Thyroid gland (tissue), 4 donors: ENCODE measurements around the gene CREB5. TPM values are rescaled to one million over a fixed set of nuclear protein-coding genes. Genes with fewer than 3 reads are reported as not detected.

ENCODE experiments used
- DNase-seq, 2 donors: peaks; one replicate each; pipeline ENCODE4 v3.0.0-alpha.2; 2019
- H3K27ac ChIP-seq, 3 donors: fragments of 200-600 bp; sonication (generic); 1 replicate in 2 of 3; 2 replicates in 1 of 3; pipeline ENCODE4 v1.5.1; 2016 to 2019; ENCODE audit warnings: mild to moderate bottlenecking in 1 of 3, moderate library complexity in 1 of 3
- H3K27me3 ChIP-seq: fragments of 200-600 bp; sonication (generic); one replicate; pipeline ENCODE4 v1.5.1; 2019
- H3K36me3 ChIP-seq, 2 donors: fragments of 200-600 bp; sonication (generic); one replicate each; pipeline ENCODE4 v1.5.1; 2016 to 2019
- H3K4me1 ChIP-seq, 2 donors: fragments of 200-600 bp; sonication (generic); one replicate each; pipeline ENCODE4 v1.5.1; 2017 to 2019
- H3K4me3 ChIP-seq, 3 donors: fragments of 200-600 bp; sonication (generic); replicated peaks in 1 of 3; 1 replicate in 2 of 3; 2 replicates in 1 of 3; pipeline ENCODE4 v1.5.1; 2016; ENCODE audit warnings: mild to moderate bottlenecking in 1 of 3
- H3K9me3 ChIP-seq: fragments of 200-600 bp; sonication (generic); one replicate; pipeline ENCODE4 v1.5.1; 2017
- POLR2A ChIP-seq, 2 donors: fragments of 450-650 bp; IDR thresholded peaks; one replicate each; pipeline ENCODE4 v1.6.1; 2017; ENCODE audit warnings: antibody characterized with exemption in 2 of 2, mild to moderate bottlenecking in 2 of 2, moderate library complexity in 1 of 2
- WGBS, 2 donors: methylation state at CpG; one replicate each; pipeline ENCODE4 v1.1.5; 2017; 5-methylcytosine and 5-hydroxymethylcytosine counted together
- intact Hi-C: fragments of 100-400 bp; cut with DNase I; formaldehyde crosslinking; loops from one replicate; pipeline ENCODE4 v1.15.1; 2023
- total RNA-seq, 4 donors: library from RNA; depleted of rRNA; stranded (reverse); fragments of >200 nt; gene quantifications; one replicate each; pipeline ENCODE4 v1.2.3, GENCODE V29; 2016
- TF ChIP-seq, protein P1 (sequence below), 6 experiments: fragments of 200-600 bp in 3 of 6; fragments of 450-650 bp in 3 of 6; sonication (generic) in 3 of 6; IDR thresholded peaks; one replicate each; pipeline ENCODE4 v1.5.1; 2016 to 2019; ENCODE audit warnings: antibody characterized with exemption in 6 of 6, mild to moderate bottlenecking in 2 of 6, inconsistent platforms in 1 of 6, moderate library complexity in 1 of 6

Gene CREB5
- total RNA-seq, 4 donors from 2014 or later, result 2.5 to 13.6 (median 6.5) TPM

DNA sequence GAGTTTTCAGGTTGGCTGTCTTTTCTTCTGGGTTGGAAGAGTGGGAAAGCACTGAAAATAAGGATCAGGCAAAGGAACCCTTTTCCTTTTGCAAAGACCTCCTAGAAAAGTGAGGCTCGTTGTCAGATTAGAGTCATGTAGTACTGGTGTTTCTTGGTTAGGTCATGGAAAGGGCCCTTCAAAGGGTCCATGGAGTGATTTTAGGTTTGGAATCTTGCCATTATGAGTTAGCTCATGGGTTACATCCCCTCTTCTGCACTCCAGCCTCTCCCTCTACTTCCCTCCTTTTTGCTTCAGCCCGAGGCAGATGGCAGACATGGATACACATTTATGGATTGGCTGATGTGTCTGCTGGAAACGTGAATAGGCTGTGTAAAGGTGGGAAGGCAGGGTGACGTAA, 47.0 kb downstream of the CREB5 start:
- no peak overlapping the region for H3K27ac ChIP-seq
- no peaks in the 10 kb centered on the region for H3K9me3 ChIP-seq
- H3K4me3 ChIP-seq, result no peak overlapping the region
- intact Hi-C loops, result no loop called here
- 87 to 91% methylated on average over 4 of the region's 4 CpGs for WGBS, 2 donors
- TF ChIP-seq, protein P1, sequence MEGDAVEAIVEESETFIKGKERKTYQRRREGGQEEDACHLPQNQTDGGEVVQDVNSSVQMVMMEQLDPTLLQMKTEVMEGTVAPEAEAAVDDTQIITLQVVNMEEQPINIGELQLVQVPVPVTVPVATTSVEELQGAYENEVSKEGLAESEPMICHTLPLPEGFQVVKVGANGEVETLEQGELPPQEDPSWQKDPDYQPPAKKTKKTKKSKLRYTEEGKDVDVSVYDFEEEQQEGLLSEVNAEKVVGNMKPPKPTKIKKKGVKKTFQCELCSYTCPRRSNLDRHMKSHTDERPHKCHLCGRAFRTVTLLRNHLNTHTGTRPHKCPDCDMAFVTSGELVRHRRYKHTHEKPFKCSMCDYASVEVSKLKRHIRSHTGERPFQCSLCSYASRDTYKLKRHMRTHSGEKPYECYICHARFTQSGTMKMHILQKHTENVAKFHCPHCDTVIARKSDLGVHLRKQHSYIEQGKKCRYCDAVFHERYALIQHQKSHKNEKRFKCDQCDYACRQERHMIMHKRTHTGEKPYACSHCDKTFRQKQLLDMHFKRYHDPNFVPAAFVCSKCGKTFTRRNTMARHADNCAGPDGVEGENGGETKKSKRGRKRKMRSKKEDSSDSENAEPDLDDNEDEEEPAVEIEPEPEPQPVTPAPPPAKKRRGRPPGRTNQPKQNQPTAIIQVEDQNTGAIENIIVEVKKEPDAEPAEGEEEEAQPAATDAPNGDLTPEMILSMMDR (IDR thresholded peaks at IDR 0.05), result no peak
- TF ChIP-seq POLR2A (IDR thresholded peaks at IDR 0.05), result no peak
- H3K36me3 ChIP-seq, result no peaks in the 10 kb centered on the region
- DNase-seq, result no peak
- no peaks in the 10 kb centered on the region for H3K27me3 ChIP-seq
- no peaks in the 10 kb centered on the region for H3K4me1 ChIP-seq

DNA sequence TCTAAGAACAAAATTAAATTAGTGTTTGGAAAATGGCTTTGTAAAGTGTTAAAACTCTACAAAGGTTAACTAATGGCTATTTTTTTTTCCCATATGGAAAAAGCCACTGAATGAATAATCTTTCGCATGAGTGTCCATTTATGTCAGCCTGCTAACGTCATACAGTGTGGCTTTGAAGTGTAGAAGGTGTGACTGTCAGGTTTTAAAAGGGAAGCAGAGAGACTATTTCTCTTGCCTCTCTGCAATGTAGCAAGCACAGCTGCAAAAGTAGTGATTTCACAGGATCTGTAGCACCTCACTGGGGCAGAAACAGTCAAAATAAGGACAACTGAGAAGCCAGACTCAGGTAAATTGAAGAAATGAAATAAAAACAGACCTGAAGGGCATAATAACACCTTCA, 53.4 kb downstream of the CREB5 start:
- H3K36me3 ChIP-seq, result no peaks in the 10 kb centered on the region
- no peak for TF ChIP-seq POLR2A (IDR thresholded peaks at IDR 0.05)
- TF ChIP-seq, protein P1 (IDR thresholded peaks at IDR 0.05), result no peak
- 82 to 87% methylated on average over 2 of the region's 2 CpGs for WGBS, 2 donors
- H3K27ac ChIP-seq, result no peak overlapping the region
- no peaks in the 10 kb centered on the region for H3K4me1 ChIP-seq
- H3K9me3 ChIP-seq, result no peaks in the 10 kb centered on the region
- DNase-seq, result no peak
- no peak overlapping the region for H3K4me3 ChIP-seq
- H3K27me3 ChIP-seq, result no peaks in the 10 kb centered on the region
- intact Hi-C loops, result no loop called here

DNA sequence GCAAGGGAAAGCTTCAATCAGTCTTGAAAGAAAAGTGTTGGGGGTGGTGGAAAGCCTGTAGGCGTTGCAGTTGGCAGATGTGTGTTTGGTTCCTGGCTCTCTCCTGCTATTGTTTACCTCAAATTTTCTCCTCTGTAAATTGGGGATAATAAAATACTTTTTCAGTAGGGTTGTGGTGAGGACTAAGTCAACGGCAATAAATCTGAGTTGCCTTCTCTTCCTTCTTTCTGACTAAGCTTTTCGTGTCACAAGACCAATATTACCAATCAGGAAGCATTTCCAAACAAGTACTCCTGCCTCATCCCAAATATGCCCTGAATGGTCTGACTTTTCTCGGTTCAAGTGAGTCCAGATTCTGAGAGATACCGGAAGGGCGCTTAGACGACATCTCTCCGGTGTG, 54.0 kb downstream of the CREB5 start:
- intact Hi-C loops, result no loop called here
- 82 to 85% methylated on average over 8 of the region's 8 CpGs for WGBS, 2 donors
- H3K9me3 ChIP-seq, result no peaks in the 10 kb centered on the region
- no peak overlapping the region for H3K27ac ChIP-seq
- no peaks in the 10 kb centered on the region for H3K27me3 ChIP-seq
- H3K4me3 ChIP-seq, result no peak overlapping the region
- no peaks in the 10 kb centered on the region for H3K36me3 ChIP-seq
- no peaks in the 10 kb centered on the region for H3K4me1 ChIP-seq
- TF ChIP-seq, protein P1 (IDR thresholded peaks at IDR 0.05), result no peak
- TF ChIP-seq POLR2A (IDR thresholded peaks at IDR 0.05), result no peak
- DNase-seq, result no peak

DNA sequence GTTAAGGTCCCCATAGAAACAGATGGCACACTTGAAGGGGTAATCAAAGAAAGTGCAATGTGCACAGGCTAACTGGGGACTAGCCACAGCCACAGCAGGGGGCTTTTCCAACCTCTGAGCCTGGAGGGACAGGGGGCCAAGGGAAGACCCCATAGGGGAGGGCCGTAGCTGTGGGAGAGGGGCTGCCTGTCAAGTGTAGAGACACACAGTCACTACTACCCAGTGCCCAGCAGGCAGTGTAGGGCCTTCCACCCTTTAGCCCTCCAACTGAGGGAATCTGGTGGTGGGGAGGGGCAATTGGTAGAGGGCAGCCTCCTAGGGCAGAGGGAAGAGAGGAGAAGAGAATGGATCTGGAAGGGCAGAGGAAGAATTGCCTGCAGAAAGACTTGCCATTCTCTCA, 54.6 kb downstream of the CREB5 start:
- no peak overlapping the region for H3K27ac ChIP-seq
- H3K4me3 ChIP-seq, result no peak overlapping the region
- no peak for DNase-seq
- TF ChIP-seq POLR2A (IDR thresholded peaks at IDR 0.05), result no peak
- TF ChIP-seq, protein P1 (IDR thresholded peaks at IDR 0.05), result no peak
- WGBS, 2 donors, result 80 to 90% methylated on average over 1 of the region's 1 CpG
- no peaks in the 10 kb centered on the region for H3K36me3 ChIP-seq
- intact Hi-C loops, result no loop called here
- no peaks in the 10 kb centered on the region for H3K4me1 ChIP-seq
- no peaks in the 10 kb centered on the region for H3K9me3 ChIP-seq
- no peaks in the 10 kb centered on the region for H3K27me3 ChIP-seq

DNA sequence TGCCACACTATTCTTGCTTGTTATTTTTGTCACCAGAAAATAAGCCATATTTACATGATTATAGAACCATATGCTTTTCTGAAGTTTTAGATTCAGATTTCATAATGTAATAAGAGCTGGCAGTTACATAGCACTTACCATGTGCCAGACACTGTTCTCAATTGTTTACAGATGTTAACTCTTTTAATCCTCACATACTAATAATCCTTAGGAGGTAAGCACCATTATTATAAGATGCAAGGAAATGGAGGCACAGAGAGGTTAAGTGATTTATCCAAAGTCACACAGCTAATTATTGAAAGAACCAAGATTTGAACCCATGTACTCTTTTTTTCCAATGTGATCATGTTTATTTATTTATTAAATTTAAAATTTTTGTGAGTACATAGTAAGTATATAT, 57.2 kb downstream of the CREB5 start:
- intact Hi-C loops, result no loop called here
- Histone ChIP-seq H3K4me1 (peaks cover 0 to 8% of the 10 kb centered on the region in 2 donors), H3K27me3 (no peaks in the 10 kb centered on the region), H3K27ac (no peak overlapping the region), H3K4me3 (no peak overlapping the region), H3K9me3 (no peaks in the 10 kb centered on the region), H3K36me3 (no peaks in the 10 kb centered on the region)
- no peak for DNase-seq
- no peak for TF ChIP-seq POLR2A (IDR thresholded peaks at IDR 0.05)
- TF ChIP-seq, protein P1 (IDR thresholded peaks at IDR 0.05), result no peak
